ENCODE measurements around the gene TNNT2. TPM values are rescaled to one million over a fixed set of nuclear protein-coding genes. Genes with fewer than 3 reads are reported as not detected.

TNNT2 gene
- total RNA-seq, 2 donors from 2014 or later: not detected

DNA sequence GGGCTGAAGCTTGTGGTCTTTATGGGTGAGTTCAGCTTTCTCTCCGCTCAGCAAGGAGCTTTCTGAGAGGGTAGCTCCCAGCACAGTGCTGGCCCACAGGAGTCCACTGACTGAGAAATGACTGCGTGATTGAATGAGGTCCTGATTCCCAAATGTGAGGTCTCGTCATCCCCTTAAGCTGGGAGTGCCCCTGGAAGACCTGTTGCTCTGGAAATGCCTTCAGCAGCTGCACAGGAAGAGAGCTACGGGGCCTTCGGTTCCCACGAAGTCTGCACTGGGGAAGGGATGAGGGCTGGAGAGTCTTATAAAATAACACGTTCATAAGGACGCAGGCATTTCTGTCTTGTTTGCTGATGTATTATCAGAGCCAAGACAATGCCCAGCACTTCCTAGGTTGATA is 14.0 kb downstream of the TNNT2 start:
- Mint-ChIP-seq H3K4me1 (peaks cover 2% of the 10 kb centered on the region), H3K27me3 (peaks cover 62% of the 10 kb centered on the region), H3K27ac (no peak overlapping the region), H3K36me3 (ENCODE audit: low read depth) (peaks cover 2% of the 10 kb centered on the region), H3K4me3 (no peak overlapping the region)
- DNase-seq: no peak
- ATAC-seq: no peak
- no peaks in the 10 kb centered on the region for H3K9me3 ChIP-seq (ENCODE audit: control insufficient read depth, low read length, poor library complexity, severe bottlenecking)

DNA sequence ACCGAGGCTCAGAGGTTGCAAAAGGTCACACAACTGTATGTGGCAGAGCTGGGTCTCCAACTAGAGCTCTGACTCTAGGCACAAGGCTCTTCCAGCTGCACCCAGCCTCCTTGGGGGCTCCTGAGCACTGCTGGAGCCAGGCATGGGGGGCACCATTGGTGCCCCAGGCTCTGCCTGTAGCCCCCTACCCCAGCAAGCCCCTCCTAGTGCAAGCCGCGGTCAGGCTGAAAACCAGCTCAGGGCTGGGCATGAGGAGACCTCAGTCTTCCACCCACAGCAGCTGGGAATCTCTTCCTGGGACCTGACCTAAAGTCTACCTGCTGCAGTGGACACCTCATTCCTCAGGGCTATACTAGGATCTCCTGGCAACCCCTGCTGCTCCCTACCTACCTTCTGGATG is 14.6 kb downstream of the TNNT2 start:
- H3K9me3 ChIP-seq (ENCODE audit: control insufficient read depth, low read length, poor library complexity, severe bottlenecking): no peaks in the 10 kb centered on the region
- H3K4me3 Mint-ChIP-seq: no peak overlapping the region
- ATAC-seq (no peak), DNase-seq (no peak)
- no peak overlapping the region for H3K27ac Mint-ChIP-seq
- peaks cover 57% of the 10 kb centered on the region for H3K27me3 Mint-ChIP-seq
- peaks cover 2% of the 10 kb centered on the region for H3K4me1 Mint-ChIP-seq
- peaks cover 2% of the 10 kb centered on the region for H3K36me3 Mint-ChIP-seq (ENCODE audit: low read depth)

DNA sequence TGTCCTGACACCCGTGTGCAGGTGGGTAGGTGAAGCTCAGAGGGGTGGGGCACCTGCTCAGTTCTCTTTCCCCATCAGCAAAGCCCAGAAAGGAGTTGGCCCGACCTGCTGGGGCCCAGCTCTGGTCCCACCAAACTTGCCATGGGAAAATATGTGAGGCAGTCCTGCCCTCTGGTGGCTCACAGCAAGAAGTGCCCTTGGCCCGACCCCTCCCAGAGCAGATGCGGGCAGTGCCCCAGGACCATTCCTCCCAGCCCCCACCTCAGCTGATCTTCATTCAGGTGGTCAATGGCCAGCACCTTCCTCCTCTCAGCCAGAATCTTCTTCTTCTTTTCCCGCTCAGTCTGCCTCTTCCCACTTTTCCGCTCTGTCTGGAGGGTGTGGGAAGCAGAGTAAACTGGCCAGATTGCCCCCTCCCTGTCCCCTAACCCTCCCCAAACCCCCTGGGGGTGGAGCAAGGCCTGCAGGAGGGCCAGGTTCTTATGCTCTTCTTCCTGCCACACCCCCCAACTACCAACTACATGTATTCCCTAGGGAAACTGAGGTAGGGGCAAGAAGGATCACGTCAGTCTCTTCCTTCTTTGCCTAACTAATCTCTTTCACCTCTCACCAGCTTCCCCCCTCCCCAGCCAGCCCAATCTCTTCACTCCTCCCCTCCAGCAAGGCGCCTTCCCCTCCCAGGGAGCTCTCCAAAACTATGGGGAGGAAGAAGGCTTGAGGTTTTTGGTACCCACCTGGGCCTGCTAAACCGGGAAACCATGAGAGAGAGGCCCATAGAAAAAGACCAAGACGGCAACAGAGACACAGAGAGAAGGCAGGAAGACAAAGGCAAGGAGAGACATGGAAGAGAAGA is 15.6 kb downstream of the TNNT2 start:
- DNase-seq (no peak), ATAC-seq (no peak)
- no peaks in the 10 kb centered on the region for H3K9me3 ChIP-seq (ENCODE audit: control insufficient read depth, low read length, poor library complexity, severe bottlenecking)
- no peak overlapping the region for H3K27ac Mint-ChIP-seq
- peaks cover 2% of the 10 kb centered on the region for H3K4me1 Mint-ChIP-seq
- H3K27me3 Mint-ChIP-seq: peaks cover 46% of the 10 kb centered on the region
- H3K4me3 Mint-ChIP-seq: no peak overlapping the region
- no peaks in the 10 kb centered on the region for H3K36me3 Mint-ChIP-seq (ENCODE audit: low read depth)

DNA sequence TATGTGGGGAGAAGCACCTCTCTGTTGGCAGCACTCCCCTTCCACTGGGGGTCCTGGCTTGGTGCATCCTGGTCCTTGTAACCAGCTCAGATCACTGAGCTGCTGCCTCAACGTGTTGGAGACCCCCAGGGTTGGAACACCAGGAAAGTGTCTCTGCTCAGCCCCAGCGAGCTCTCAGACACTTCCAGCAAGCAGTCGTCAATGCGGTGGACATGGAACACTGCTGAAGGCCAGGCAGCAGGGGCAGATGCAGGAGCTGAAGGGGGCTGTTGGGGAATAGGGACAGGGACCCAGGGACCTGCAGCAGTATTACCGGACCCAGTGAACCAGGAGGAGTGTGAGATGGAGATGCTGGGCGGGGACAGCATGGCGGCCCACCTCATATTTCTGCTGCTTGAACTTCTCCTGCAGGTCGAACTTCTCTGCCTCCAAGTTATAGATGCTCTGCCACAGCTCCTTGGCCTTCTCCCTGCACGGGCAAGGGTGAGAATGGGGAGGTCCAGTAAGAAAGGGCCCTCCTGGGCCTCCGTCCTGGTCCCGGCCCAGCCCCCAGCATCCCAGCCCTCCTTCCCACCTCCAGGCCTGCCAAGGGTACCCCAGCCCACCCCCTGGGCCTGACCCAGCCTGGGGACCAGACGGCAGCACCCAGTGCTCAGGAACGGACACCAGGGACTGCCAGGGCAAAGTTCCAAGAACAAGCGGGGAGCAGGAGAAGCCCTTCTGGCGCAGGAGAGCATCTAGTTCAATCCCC is 16.4 kb downstream of the TNNT2 start:
- H3K9me3 ChIP-seq (ENCODE audit: control insufficient read depth, low read length, poor library complexity, severe bottlenecking): no peaks in the 10 kb centered on the region
- Mint-ChIP-seq H3K4me1 (peaks cover 2% of the 10 kb centered on the region), H3K4me3 (no peak overlapping the region), H3K27ac (no peak overlapping the region), H3K27me3 (peaks cover 42% of the 10 kb centered on the region), H3K36me3 (ENCODE audit: low read depth) (no peaks in the 10 kb centered on the region)
- ATAC-seq (no peak), DNase-seq (no peak)

- Mint-ChIP-seq H3K4me3 (no peak overlapping the region), H3K27ac (no peak overlapping the region), H3K27me3 (peaks cover 42% of the 10 kb centered on the region)
Measured at GRCh38 chr1:201360486-201360885, 17.0 kb downstream of the TNNT2 start.

GRCh38 chr1:201359873-201360210 is 17.6 kb downstream of the TNNT2 start:
- H3K4me3 Mint-ChIP-seq: no peak overlapping the region
- peaks cover 45% of the 10 kb centered on the region for H3K27me3 Mint-ChIP-seq
- no peak for DNase-seq
- H3K9me3 ChIP-seq (ENCODE audit: control insufficient read depth, low read length, poor library complexity, severe bottlenecking): no peaks in the 10 kb centered on the region
- H3K27ac Mint-ChIP-seq: no peak overlapping the region
- H3K4me1 Mint-ChIP-seq: peaks cover 2% of the 10 kb centered on the region
- no peak for ATAC-seq
- no peaks in the 10 kb centered on the region for H3K36me3 Mint-ChIP-seq (ENCODE audit: low read depth)

More at GRCh38 chr1:201360486-201360885, 17.0 kb downstream of the TNNT2 start:
- ATAC-seq (no peak), DNase-seq (no peak)
- H3K4me1 Mint-ChIP-seq: peaks cover 2% of the 10 kb centered on the region
- H3K9me3 ChIP-seq (ENCODE audit: control insufficient read depth, low read length, poor library complexity, severe bottlenecking): no peaks in the 10 kb centered on the region
- H3K36me3 Mint-ChIP-seq (ENCODE audit: low read depth): no peaks in the 10 kb centered on the region

- no peak overlapping the region for H3K4me3 Mint-ChIP-seq
- no peaks in the 10 kb centered on the region for H3K36me3 Mint-ChIP-seq (ENCODE audit: low read depth)
- H3K27me3 Mint-ChIP-seq: peaks cover 48% of the 10 kb centered on the region
- H3K27ac Mint-ChIP-seq: no peak overlapping the region
- ATAC-seq (no peak), DNase-seq (no peak)
- H3K9me3 ChIP-seq (ENCODE audit: control insufficient read depth, low read length, poor library complexity, severe bottlenecking): no peaks in the 10 kb centered on the region
- H3K4me1 Mint-ChIP-seq: peaks cover 2% of the 10 kb centered on the region
Measured at GRCh38 chr1:201359031-201359872, 18.2 kb downstream of the TNNT2 start.

DNA sequence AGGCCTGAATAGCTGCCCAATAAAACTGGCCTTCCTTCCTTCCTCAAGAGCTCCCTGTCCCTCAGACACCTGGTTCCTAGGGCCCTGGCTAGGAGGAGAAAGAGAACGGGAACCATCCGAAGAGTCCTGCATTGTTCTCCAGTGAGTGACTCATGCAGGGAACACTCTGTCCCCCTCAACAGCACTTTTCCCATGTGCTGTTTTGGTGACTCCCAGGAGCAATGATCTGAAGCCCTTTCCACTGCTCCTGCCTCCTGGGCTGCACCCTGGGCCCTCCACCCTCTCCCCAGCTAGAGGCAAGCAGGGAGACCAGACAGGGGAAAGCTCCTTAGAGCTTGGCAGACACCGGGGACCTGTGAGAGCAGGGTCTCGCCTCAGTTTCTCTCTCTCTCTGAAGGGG is 18.9 kb downstream of the TNNT2 start:
- no peaks in the 10 kb centered on the region for H3K9me3 ChIP-seq (ENCODE audit: control insufficient read depth, low read length, poor library complexity, severe bottlenecking)
- ATAC-seq: no peak
- H3K4me3 Mint-ChIP-seq: no peak overlapping the region
- no peak overlapping the region for H3K27ac Mint-ChIP-seq
- H3K36me3 Mint-ChIP-seq (ENCODE audit: low read depth): no peaks in the 10 kb centered on the region
- no peak for DNase-seq
- H3K27me3 Mint-ChIP-seq: peaks cover 52% of the 10 kb centered on the region
- H3K4me1 Mint-ChIP-seq: peaks cover 2% of the 10 kb centered on the region

- Mint-ChIP-seq H3K4me3 (no peak overlapping the region), H3K4me1 (peaks cover 2% of the 10 kb centered on the region), H3K27me3 (peaks cover 53% of the 10 kb centered on the region), H3K27ac (no peak overlapping the region), H3K36me3 (ENCODE audit: low read depth) (no peaks in the 10 kb centered on the region)
- no peak for DNase-seq
- no peaks in the 10 kb centered on the region for H3K9me3 ChIP-seq (ENCODE audit: control insufficient read depth, low read length, poor library complexity, severe bottlenecking)
- ATAC-seq: no peak
Measured at GRCh38 chr1:201357636-201358348, 19.7 kb downstream of the TNNT2 start.

DNA sequence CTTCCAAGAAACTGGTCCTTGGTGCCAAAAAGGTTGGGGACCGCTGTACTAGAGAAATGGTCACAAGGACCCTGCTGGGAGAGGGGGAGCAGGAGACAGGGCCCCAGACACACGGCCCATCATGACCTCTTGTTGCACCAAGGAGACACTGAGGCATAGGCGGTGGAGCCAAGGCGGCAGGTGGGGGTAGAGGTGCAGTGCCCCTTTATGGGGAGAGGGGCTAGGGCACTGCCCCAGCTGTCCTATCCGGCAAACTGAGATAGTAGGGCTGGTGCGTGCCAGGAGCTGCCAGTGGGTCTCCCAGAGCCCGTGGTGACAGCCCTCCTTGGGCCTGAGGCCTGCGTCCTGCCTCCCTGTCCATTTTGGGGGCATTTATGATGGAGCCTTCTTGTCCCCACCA is 20.3 kb downstream of the TNNT2 start:
- Mint-ChIP-seq H3K27me3 (peaks cover 50% of the 10 kb centered on the region), H3K27ac (no peak overlapping the region), H3K36me3 (ENCODE audit: low read depth) (no peaks in the 10 kb centered on the region), H3K4me3 (no peak overlapping the region), H3K4me1 (peaks cover 2% of the 10 kb centered on the region)
- no peak for DNase-seq
- ATAC-seq: no peak
- no peaks in the 10 kb centered on the region for H3K9me3 ChIP-seq (ENCODE audit: control insufficient read depth, low read length, poor library complexity, severe bottlenecking)

DNA sequence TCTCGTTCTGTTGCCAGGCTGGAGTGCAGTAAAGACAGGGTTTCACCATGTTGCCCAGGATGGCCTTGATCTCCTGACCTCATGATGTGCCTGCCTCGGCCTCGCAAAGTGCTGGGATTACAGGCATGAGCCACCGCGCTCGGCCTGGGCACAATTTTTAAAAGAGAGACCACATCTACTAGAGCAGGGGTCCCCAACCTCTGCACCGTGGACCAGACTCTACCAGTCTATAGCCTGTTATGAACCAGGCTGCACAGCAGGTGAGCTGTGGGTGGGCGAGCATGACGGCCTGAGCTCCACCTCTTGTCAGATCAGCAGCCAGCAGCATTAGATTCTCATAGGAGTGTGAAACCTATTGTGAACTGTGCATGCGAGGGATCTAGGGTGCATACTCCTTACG is 20.8 kb downstream of the TNNT2 start:
- DNase-seq (no peak), ATAC-seq (no peak)
- H3K4me1 Mint-ChIP-seq: peaks cover 2% of the 10 kb centered on the region
- H3K27me3 Mint-ChIP-seq: peaks cover 55% of the 10 kb centered on the region
- no peak overlapping the region for H3K27ac Mint-ChIP-seq
- H3K9me3 ChIP-seq (ENCODE audit: control insufficient read depth, low read length, poor library complexity, severe bottlenecking): no peaks in the 10 kb centered on the region
- H3K4me3 Mint-ChIP-seq: no peak overlapping the region
- H3K36me3 Mint-ChIP-seq (ENCODE audit: low read depth): no peaks in the 10 kb centered on the region

GRCh38 chr1:201356236-201356635 is 21.2 kb downstream of the TNNT2 start:
- H3K36me3 Mint-ChIP-seq (ENCODE audit: low read depth): peaks cover 4% of the 10 kb centered on the region
- no peak overlapping the region for H3K4me3 Mint-ChIP-seq
- peaks cover 2% of the 10 kb centered on the region for H3K4me1 Mint-ChIP-seq
- no peaks in the 10 kb centered on the region for H3K9me3 ChIP-seq (ENCODE audit: control insufficient read depth, low read length, poor library complexity, severe bottlenecking)
- ATAC-seq (no peak), DNase-seq (no peak)
- H3K27me3 Mint-ChIP-seq: peaks cover 59% of the 10 kb centered on the region
- H3K27ac Mint-ChIP-seq: no peak overlapping the region

- Mint-ChIP-seq H3K36me3 (ENCODE audit: low read depth) (peaks cover 5% of the 10 kb centered on the region), H3K4me1 (peaks cover 5% of the 10 kb centered on the region), H3K4me3 (no peak overlapping the region), H3K27me3 (peaks cover 67% of the 10 kb centered on the region), H3K27ac (no peak overlapping the region)
- no peak for DNase-seq
- no peak for ATAC-seq
- no peaks in the 10 kb centered on the region for H3K9me3 ChIP-seq (ENCODE audit: control insufficient read depth, low read length, poor library complexity, severe bottlenecking)
Measured at GRCh38 chr1:201355471-201355870, 22.0 kb downstream of the TNNT2 start.
